GM11168 (cell line): ENCODE measurements around the gene RPS19BP1.
"Not testable (repeated sequence)": the region's sequence is repeated elsewhere in the genome, so short reads cannot be mapped to it uniquely, and the experiment has no call there.

Experiments used
- in situ Hi-C: fragments of 300-500 bp; cut with MboI; formaldehyde crosslinking; loops from one replicate; pipeline ENCODE4 v1.12.0; 2022; ENCODE audit warnings: low sequenced_read_pairs; ENCODE audit not compliant: unreplicated experiment

The RPS19BP1 gene

DNA sequence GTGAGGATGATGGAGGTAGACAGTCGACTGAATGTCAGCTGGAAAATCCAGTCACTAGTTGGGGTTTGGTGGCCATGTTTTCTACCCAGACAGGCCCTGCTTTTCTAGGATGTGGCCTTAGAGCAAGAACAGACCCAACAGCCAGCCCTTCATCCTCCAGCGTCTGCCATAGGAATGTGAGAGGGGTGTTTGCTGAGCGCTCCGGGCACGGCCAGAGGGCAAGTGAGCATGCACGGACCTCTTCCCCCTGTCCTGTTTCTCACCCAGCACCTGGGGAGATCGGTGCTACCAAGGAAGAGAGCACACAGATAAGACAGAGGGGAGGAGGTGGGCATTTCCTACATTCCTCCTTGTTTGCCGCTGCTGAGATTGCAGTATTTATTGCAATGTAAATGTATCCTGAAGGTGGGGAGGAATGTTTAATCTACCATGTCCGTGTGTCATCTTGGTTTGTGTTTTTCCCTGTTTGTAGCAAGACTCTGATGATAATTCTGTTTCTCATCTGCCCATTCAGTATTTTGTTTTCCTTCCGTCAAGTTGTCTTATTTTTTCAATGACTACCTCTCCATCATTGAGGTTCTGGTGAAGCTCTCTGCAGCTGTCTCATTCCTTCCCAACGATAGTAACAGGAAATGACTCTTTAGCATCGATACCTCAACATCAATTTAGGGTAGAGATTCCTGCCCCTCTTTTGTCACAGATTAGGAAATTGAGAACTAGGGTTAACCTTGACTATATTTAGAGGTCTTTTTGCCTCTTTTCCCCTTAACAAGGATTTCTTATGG lies 17.1 kb downstream of the RPS19BP1 start:
- in situ Hi-C loops, result no loop called here

GRCh38 chr22:39514373-39514973 lies 18.1 kb downstream of the RPS19BP1 start:
- in situ Hi-C loops, result no loop called here

- in situ Hi-C loops, result no loop called here
Observed at GRCh38 chr22:39513791-39514190, 18.8 kb downstream of the RPS19BP1 start.

GRCh38 chr22:39512026-39512425 lies 20.5 kb downstream of the RPS19BP1 start:
- in situ Hi-C loops, result no loop called here

- in situ Hi-C loops, result no loop called here
Observed at GRCh38 chr22:39511226-39511625, 21.3 kb downstream of the RPS19BP1 start.

DNA sequence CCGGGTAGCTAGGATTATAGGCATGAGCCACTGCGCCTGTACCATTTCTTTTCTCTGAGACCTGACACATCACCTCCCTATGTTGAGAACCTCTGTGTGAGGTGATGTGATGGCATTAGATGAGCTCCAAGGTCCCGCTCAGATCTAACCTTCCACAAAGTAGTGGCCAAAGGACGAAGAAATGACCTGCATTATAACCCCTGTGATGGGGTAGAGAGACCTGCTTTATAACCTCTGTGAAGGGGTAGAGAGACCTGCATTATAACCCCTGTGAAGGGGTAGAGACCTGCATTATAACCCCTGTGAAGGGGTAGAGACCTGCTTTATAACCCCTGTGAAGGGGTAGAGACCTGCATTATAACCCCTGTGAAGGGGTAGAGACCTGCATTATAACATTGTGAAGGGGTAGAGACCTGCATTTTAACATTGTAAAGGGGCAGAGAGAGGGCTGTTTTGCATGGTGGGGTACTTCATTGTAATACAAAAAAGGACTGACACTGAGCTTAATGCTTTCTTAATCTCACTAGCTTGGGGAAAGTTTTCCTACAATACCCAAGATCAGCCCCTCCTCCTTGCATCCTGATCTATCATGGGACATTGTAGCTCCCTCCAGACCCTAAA lies 21.9 kb downstream of the RPS19BP1 start:
- in situ Hi-C loops, result no loop called here

DNA sequence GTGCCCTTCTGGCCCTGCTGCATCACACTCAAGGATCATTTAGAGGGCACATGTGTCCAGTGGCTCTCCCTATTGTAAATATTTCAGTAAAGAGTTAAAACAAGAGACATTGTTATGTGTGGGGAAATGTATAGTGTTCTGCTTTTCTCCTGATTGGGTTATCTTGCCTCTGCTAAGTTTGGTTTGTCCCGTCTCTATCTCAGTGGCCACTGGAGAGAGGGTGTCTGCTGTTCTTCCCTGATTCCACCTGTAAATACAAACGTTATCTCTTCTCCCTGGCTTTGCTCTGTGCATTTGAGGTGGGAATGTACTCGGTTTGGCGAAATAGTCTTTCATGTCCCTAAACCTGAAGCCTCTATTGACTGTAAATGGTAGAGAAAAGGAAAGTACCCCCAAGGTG lies 24.2 kb downstream of the RPS19BP1 start:
- in situ Hi-C loops, result no loop called here

DNA sequence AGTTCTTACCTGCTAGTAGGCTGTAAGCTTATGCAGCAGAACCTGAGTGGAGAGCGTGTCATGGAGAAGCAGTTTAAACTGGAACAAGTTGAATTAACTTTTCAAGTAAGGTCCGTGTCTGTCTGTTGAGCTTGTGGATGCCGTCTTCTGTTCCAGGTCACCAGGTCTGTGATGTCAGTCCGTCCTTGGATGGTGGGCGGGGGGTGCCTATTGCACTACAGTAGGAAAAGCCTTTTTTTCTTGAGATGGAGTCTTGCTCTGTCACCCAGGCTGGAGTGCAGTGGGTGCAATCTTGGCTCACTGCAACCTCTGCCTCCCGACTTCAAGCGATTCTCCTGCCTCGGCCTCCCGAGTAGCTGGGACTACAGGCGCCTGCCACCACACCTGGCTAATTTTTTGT lies 25.5 kb downstream of the RPS19BP1 start:
- in situ Hi-C loops, result not testable (repeated sequence)

DNA sequence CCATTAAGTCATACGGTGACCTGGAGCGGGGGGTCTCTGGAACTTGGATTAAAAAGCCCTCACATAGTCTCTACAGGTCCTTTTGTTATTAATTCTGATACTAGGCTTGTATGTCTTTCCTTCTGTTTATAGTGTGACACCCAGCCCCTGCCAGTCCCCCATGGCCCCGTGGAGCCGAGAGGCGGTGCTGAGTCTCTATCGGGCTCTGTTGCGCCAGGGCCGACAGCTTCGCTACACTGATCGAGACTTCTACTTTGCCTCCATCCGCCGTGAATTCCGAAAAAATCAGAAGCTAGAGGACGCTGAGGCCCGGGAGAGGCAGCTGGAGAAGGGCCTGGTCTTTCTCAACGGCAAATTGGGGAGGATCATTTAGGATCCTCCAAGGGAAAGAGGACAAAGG lies 28.5 kb downstream of the RPS19BP1 start:
- in situ Hi-C loops, result no loop called here

DNA sequence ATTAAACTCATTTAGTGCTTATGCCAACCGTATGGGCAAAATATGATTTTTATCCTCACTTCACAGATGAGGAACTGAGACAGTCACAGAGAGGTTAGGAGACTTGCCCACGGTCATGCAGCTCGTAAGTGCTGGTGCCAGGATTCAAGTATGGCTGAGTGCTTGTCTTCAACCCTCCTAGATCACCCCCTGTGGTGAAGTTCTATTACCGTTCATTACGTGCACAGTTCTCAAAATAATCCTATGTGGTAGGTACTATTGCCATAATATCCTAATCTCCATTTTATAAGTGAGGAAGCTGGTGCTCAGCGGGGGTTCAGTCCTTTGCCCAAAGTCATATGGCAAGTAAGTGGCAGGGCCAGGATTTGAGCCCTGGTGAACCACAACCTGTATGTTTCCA lies 28.9 kb downstream of the RPS19BP1 start:
- in situ Hi-C loops, result no loop called here

DNA sequence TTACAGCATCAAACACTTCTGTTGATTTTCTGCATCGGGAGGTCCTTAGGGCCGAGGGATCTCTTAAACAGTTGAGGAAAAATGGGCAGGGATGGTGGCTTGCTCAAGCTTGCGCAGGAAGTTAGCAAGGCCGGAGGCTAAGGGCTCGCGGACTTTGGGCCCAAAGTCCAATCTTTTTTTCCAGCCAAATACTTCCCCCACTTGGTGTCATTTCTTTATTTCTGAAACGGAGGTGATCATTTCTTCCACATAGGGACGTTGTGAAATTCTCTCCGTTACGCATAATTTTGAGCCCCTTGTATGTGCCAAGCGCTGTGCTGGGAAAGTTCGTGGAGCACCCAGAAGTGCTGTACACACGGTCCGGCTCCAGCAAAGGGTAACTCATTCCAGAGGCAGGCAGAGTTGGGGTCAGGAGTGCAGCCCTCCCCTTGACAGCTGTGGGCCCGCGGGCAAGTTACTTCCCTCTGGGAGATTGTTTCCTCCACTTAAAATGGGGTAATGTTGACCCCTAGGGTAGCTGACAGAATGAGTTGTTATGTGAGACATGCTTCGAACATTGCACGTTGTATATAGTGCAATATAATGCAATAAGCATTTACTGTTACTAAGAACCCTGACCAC lies 29.6 kb downstream of the RPS19BP1 start:
- in situ Hi-C loops, result no loop called here

DNA sequence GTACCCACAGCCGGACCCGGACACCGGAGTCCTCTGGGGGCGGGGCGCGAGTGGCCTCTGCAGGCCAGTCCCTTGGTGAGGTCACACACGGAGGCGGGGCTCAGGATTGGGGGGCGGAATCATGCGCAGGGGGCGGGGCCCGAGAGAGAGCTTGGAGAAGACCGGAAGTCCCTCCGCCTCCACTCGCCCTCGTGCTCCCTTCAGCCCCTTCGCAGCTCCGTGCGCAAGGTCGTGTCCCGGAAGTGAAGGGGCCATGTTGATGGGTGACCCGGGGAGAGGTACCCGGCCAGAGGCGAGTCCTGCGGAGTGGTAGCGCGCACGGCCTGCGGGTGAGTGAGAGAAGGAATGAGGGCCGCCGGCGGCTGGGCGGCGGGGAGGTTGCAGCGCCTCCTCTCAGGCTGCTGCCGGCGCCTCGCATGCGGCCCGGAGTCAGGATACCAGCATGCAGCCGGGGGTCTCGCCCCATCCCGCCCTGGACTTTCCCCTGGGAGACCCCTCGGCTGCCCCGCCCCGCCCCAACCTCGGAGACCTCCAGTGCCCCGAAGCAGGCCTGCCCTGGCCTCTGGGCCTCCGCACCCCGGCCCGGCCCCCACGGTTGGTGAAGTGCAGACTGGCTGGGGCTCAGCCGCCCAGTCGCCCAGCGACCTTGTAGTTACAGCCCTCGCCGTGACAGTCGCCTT lies 30.3 kb downstream of the RPS19BP1 start, which contains the start of gene MIEF1:
MIEF1 (plus strand) TSS at position 182 of the 680 bp plus-strand sequence. CDS start 9,005 bp downstream, outside the sequence.
- in situ Hi-C loops, result no loop called here

DNA sequence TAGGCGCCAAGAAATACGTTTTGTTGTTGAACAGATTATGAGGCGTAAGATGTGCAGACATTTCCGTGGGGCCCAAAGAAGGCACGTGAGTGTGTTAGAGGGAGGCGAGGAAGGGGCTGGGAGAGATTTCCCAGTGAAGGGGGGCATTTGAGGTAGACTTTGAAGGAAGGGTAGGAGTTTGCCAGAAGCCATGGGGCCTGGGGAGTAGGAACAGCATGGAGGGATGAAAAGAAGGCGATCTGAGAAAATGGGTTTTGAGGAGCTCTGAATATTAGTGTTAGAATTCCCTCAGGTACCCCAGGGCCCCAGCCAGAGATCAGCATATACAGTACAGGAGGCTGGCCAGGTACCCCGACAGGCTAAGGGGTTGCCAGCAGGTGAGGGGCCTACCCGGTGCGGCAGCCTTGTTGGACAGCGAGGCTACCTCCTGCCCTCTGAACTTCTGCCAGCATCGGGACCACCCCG lies 30.9 kb downstream of the RPS19BP1 start:
- in situ Hi-C loops, result no loop called here

DNA sequence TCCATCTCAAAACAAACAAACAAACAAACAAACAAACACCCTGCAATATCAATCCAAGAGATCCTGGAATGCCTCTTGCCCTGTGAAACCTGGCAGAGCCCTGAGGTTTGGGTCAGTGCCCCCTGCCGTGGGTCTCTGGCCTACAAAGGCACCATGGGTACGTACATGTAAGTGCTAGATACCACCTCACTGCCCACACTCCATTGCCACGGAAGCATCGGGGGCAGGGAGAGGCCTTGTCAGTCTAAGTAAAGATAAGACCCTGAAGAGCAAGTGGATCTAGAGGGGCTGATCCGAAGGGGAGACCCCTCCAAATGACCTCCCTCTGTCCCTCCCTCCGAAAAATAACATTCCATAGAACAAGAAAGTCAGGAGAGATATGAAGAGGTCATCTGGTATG lies 32.4 kb downstream of the RPS19BP1 start:
- in situ Hi-C loops, result no loop called here

- in situ Hi-C loops, result no loop called here
Observed at GRCh38 chr22:39498802-39499201, 33.7 kb downstream of the RPS19BP1 start.

DNA sequence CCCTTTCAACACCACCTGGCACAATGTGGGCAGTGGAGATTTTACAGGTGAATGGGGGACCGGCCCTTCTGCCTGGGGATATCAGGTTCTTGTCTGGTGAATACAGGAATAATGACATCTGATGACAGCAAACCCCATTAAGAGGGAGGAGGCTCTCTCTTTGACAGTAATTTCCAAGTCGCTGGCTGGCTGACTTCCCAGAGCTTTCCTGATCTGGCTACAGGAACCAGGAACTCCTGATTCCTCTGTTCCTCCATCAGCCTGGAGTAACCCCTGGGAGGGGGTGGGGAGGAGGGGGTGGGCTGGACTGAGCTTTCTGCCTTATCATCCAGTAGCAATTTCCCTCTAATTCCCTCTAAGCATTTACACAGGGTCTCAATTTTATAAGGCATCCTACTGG lies 34.2 kb downstream of the RPS19BP1 start:
- in situ Hi-C loops, result no loop called here

DNA sequence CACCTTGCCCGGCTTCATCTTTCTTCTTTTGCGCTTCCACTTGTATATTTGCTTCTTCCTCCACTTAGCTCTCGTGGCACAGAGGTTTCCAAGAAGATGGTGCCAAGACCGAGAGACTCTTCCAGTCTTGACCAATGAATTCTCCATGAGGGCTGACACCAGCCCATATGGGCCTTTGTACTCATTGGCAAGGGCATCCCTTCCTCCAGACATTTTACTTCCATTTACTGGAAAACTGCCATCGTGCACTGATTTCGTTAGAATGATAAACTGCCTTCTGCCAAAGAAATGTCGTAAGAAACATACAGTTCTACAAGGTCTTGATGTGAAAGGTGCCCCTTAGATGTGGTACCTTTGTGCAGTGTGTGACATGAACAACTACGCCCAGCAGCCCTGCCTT lies 35.1 kb downstream of the RPS19BP1 start:
- in situ Hi-C loops, result no loop called here

- in situ Hi-C loops, result no loop called here
Observed at GRCh38 chr22:39496131-39496838, 36.3 kb downstream of the RPS19BP1 start.

DNA sequence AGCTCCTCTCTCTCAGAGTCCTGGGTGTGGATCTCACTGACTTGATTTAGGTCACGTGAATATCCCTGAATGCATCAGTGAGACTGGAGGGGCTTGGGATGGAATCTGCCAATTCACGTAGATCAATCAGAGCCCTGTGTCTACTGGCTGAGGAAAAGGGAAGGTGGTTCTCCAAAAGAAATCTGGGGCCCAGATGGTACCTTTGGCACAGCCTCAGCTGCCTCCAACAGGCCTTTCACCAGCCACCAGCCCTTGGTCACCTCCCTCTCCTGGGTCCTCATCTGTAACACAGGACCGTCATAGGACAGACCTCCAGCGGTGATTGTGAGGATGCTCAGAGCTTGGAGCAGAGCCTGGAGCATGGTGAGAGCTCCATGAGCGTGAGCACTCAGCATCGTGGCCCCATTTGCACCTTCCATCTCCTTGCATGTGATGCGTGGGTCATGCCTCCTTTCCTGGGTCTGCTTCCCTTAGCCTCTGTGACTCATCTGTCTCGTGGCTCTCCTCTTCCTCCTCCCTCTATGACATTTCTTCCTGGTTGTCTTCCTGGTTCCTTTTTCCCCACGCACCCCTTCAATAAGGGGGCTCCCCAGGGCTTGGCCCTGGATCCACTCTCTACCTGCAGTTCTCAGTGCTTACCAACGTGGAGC lies 38.0 kb downstream of the RPS19BP1 start:
- in situ Hi-C loops, result no loop called here
